Measurements from ENCODE around the gene KRT35.

KRT35 gene

GRCh38 chr17:41511116-41511515, 30.2 kb upstream of the KRT35 start:
- no peak for DNase-seq

GRCh38 chr17:41510251-41511065, 29.5 kb upstream of the KRT35 start:
- DNase-seq: no peak

DNA sequence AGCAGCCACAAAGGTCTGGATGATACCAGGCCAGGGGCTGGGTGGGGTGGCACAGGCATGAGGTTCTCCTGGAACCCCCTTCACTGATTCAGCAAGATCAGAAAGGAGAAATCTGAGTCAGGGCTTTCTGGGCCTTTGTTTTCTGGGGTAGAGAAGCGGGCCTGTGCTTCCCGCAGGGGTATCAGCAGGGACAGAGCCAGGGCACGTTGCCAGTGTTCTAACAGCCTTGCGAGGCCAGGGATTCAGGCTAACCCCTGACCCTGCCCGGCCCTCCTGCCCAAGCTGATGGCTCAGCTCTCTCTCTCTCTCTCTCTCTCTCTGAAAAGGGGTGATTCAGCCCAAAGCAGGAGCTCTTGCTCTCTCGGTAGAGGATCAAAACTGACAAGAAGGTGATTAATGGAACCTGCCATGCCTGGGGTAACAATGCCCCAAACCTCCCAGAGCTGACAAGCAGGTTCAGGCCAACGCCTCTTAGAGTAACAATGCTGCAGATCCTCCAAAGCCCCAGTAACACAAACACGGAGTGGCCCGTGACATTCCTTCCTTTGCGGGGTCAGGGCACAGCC, 26.4 kb upstream of the KRT35 start:
- DNase-seq: no peak

GRCh38 chr17:41505809-41506767, 25.1 kb upstream of the KRT35 start:
- no peak for DNase-seq

GRCh38 chr17:41505007-41505808, 24.3 kb upstream of the KRT35 start, which contains the start of gene KRT13:
Gene KRT13, minus strand, starts transcription at chr17:41505612. Its CDS starts 62 bp downstream, at chr17:41505550.
- DNase-seq: no peak

DNA sequence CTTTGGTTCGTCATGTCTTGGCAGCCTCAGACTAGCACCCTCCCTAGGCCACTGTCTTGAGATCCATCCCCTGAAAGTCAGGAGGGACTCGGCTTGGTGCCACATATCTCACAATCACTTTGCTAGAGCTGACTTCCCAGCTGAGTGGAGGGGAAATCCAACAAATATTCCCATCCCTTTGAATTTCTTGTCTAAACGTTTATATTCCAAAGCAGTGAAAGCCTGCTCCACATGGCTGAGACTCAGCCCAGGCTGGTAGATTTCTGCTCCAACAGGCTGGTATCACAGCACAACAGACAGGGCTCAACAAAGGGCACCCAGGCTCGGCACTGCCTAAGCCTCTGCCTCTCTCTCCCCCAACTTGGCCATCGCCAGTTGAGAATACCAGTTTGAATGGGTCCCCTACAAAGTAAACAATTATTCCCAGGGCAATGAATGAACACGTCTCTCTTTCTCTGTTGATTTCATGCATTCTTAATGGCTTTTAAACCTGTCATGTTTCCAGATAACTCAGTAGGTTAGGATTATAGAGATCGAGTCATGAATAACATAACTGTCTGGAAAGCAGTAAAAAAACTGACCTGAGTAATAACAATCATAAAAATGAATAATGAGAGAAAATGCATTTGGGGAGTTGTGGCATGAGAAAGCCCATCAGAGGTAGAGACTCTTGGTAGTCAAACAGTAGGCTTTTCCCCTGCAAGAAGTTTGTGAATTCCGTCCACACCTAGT, 23.5 kb upstream of the KRT35 start:
- no peak for DNase-seq

DNA sequence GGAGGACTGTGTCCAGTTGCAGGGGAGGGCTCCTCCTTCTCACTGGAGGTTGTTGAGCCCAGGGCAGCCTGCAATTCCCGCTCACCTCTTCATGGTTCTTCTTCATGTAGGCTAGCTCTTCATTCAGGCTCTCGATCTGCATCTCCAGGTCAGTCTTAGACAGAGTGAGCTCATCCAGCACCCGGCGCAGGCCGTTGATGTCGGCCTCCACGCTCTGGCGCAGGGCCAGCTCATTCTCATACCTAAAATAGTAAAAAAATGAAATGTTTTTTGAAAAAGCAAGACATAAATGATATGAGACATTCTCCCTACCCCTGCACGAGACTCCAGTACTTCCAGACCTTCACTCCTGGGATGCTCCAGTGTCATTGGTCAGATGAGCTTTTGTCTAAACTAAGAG, 22.3 kb upstream of the KRT35 start:
- no peak for DNase-seq

GRCh38 chr17:41500131-41500911, 19.4 kb upstream of the KRT35 start:
- no peak for DNase-seq

DNA sequence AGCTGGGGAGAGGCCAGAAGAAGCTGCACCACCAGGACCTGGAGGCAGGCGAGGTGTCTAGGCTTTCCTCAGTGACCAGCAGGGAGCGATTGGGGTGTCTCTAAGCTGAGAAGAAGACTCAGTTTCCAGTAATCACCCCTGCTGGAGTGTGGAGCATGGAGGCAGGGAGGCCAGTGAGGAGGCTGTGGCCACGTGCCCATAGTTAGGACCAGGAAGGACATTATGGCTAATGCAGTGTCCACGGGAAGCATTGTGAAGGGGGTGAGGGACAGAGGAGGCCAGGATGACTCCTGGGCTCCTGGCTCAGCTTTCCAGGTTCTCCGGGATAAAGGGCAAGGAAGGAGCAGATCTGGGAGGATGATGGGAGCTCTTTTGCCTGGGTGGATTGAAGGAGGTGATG, 18.8 kb upstream of the KRT35 start:
- no peak for DNase-seq

DNA sequence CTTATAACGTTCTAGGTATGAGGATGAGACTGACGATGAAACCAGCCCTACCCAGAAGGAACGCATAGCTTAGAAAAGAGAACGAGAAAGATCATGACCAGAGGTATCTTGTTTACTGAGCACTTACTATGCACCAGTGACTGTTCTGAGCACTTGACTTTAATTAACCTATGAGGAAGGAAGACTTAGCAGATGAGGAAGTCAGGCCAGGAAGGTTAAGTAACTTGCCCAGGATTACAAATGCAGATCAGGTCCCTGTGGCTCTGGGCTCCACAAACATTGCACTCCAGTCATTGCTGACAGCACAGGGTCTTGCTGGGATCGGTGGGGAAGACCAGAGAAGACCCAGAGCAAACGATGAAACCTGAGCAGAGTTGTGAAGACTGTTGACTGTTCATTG, 17.3 kb upstream of the KRT35 start:
- no peak for DNase-seq

DNA sequence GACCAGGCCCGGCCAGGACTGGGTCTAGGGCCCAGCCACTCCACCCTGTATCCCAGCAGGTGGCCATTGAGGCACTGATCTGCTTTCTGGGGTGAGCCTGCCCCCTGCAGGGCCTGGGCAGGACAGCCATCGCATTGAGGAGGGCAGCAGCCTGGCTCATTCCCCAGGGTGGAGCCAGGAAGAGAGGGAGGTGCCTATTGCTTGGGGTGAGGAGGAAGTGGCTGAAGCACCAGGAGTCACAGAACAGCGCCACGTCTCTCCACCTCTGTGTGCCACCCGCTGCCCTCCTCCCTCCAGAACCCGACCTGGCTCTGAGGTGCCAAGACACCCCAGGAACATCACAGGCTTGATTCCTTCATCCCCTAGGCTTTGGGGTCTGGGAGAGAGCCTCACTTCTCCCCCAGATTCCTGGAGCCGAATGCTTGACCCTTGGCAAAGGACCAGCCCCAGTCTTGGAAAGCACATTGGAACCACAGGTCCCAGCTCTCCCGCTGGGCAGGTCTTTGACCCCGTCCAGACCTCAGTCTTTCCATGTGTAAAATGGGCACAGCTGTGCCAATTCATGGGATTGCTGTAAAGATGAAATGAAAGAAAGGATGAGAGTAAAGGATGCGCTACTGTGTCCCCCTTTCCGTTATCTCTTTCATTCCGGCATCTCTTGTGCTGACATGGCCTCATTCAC, 16.0 kb upstream of the KRT35 start:
- DNase-seq: peak; percentile 81

GRCh38 chr17:41494524-41494923, 13.6 kb upstream of the KRT35 start:
- DNase-seq: no peak

GRCh38 chr17:41492771-41493170, 11.8 kb upstream of the KRT35 start:
- no peak for DNase-seq

DNA sequence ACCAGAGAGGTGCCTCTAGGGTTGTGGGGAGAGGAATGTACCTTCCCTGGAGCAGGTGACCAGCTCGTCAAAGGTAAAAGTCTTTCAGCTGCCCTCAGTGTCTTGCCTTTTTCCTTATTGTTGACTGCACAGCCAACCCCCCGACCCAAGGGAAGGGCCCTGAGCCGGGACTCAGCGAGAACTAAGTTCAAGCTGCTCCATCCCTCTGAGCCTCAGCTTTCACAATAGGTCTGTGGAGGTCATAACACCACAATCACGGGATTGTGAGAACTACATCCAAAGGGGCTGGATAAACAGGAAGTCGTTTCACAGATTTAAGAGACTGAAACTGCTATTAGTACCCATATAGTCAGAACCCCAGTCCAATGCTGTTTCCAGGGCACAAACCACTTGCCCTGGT, 11.4 kb upstream of the KRT35 start:
- DNase-seq: no peak

DNA sequence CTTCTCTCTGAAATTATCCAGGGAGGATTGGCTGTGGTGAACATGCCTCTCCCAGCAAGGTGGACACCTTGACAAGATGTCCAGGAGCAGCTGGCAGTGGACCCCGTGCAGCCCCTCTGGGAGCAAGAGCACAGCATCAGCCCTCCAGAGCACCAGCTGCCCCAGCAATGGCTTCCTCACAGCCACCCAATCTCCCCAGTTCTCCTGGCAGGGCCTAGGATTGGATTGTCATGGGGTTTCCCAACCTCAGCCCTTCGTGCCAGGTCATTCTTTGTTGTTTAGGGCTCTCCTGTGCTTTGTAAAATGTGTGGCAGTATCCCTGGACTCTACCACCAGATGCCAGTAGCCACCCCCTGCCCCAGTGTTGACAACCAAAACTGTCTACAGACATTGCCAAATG, 10.5 kb upstream of the KRT35 start:
- no peak for DNase-seq

DNA sequence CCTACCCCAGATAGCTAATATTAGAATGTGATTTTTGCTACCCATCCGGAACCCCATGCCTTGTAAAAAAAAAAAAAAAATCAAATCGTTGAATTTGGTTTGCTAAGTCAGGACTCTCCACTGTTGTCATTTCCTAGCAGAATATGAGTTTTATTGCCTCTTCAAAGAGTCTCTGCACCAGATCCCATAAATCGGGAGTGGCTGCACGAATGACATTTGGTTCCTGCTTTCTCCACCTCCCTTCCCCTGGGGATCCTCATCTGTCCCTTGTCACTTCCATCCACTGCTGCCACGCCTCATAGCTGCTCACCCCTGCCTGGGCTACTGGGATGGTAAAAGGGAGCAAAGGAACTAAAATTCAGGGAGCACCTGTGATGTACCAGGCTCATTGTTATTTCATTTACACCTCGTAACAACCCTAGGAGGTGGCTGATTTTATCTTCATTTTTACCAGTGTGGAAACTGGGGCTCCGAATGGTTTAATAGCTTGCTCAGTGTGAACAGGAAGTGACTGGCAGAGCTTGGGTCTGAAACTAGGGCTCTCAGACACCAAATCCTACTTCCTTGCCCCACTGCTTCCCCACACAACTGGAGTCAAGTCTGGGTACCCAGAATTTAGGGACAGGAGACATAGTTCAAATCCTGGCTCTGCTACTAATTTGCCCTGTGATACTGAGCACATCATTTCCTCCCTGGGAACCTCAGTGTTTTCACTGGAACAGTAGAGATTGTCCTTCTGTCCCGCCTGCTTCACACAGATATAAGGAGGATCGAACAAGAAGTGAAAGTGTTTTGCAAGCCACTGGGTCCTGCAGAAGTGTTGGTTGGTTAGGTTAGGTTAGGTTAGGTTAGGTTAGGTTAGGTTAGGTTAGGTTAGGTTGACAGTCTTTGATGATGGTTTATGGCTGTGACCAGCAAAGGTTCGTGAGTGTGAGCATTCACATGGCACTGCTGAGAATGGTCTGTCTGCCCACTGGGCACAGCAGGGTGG, 9.3 kb upstream of the KRT35 start:
- no peak for DNase-seq

GRCh38 chr17:41489531-41489930, 8.6 kb upstream of the KRT35 start, which contains the start of gene KRT36:
Gene KRT36, minus strand, starts transcription at chr17:41489910. Its CDS starts 46 bp downstream, at chr17:41489864.
- no peak for DNase-seq

- DNase-seq: peak; percentile 37
These were observed 6.0 kb upstream of the KRT35 start for GRCh38 chr17:41486809-41487530.
